ENCODE measurements around the gene PSG3.
"Not testable (repeated sequence)": the region's sequence is repeated elsewhere in the genome, so short reads cannot be mapped to it uniquely, and the experiment has no call there.

PSG3 gene

GRCh38 chr19:42758667-42759066 is 18.4 kb upstream of the PSG3 start:
- peak; percentile 45 for TF ChIP-seq CTCF (conservative IDR thresholded peaks at IDR 0.05; ENCODE audit: low read depth, low read length)
- H3K4me3 ChIP-seq (ENCODE audit: low read depth, low read length) = not testable (repeated sequence)
- peak; percentile 18 for DNase-seq (ENCODE audit: low read depth)

- not testable (repeated sequence) for H3K4me3 ChIP-seq (ENCODE audit: low read depth, low read length); DNase-seq (ENCODE audit: low read depth)
Measured at GRCh38 chr19:42752246-42752645, 12.0 kb upstream of the PSG3 start.

- not testable (repeated sequence) for H3K4me3 ChIP-seq (ENCODE audit: low read depth, low read length)
- peak; percentile 38 for DNase-seq (ENCODE audit: low read depth)
- TF ChIP-seq CTCF (conservative IDR thresholded peaks at IDR 0.05; ENCODE audit: low read depth, low read length) = peak; percentile 62
Measured at GRCh38 chr19:42741726-42742607, 1.7 kb upstream of the PSG3 start.

GRCh38 chr19:42737581-42738011 is 2.7 kb downstream of the PSG3 start:
- H3K4me3 ChIP-seq (ENCODE audit: low read depth, low read length) = not testable (repeated sequence)
- peak; percentile 57 for DNase-seq (ENCODE audit: low read depth)

GRCh38 chr19:42728341-42728740 is 11.9 kb downstream of the PSG3 start:
- not testable (repeated sequence) for DNase-seq (ENCODE audit: low read depth); H3K4me3 ChIP-seq (ENCODE audit: low read depth, low read length)

GRCh38 chr19:42714000-42714399 is 26.3 kb downstream of the PSG3 start:
- DNase-seq (ENCODE audit: low read depth); H3K4me3 ChIP-seq (ENCODE audit: low read depth, low read length): not testable (repeated sequence)

GRCh38 chr19:42712753-42713152 is 27.5 kb downstream of the PSG3 start:
- not testable (repeated sequence) for H3K4me3 ChIP-seq (ENCODE audit: low read depth, low read length); DNase-seq (ENCODE audit: low read depth)

- not testable (repeated sequence) for DNase-seq (ENCODE audit: low read depth)
Measured at GRCh38 chr19:42710986-42711385, 29.3 kb downstream of the PSG3 start.

GRCh38 chr19:42697884-42698283 is 42.4 kb downstream of the PSG3 start:
- TF ChIP-seq CTCF (conservative IDR thresholded peaks at IDR 0.05; ENCODE audit: low read depth, low read length) = no peak
- H3K4me3 ChIP-seq (ENCODE audit: low read depth, low read length) = no peak overlapping the region
- no peak for DNase-seq (ENCODE audit: low read depth)

More at GRCh38 chr19:42710986-42711385, 29.3 kb downstream of the PSG3 start:
- H3K4me3 ChIP-seq (ENCODE audit: low read depth, low read length) = not testable (repeated sequence)

- no peak overlapping the region for H3K4me3 ChIP-seq (ENCODE audit: low read depth, low read length)
- DNase-seq (ENCODE audit: low read depth) = no peak
- TF ChIP-seq CTCF (conservative IDR thresholded peaks at IDR 0.05; ENCODE audit: low read depth, low read length) = no peak
Measured at GRCh38 chr19:42695811-42696503, 44.3 kb downstream of the PSG3 start.
